ENCODE measurements around the gene ODF2. TPM values are rescaled to one million over a fixed set of nuclear protein-coding genes. Genes with fewer than 3 reads are reported as not detected.
A peak's percentile ranks its signal among the peaks of the same experiment; 100 is the strongest.

The ODF2 gene
- total RNA-seq, 1 donor from 2014 or later, result 45.0 TPM

GRCh38 chr9:128416014-128416413, 39.8 kb upstream of the ODF2 start:
- no peaks in the 10 kb centered on the region for H3K36me3 Mint-ChIP-seq (ENCODE audit: insufficient read depth)
- peaks cover 17% of the 10 kb centered on the region for H3K4me1 Mint-ChIP-seq (ENCODE audit: low read depth)
- H3K4me3 Mint-ChIP-seq (ENCODE audit: low read depth), result peak overlapping the region; percentile 40
- DNase-seq (ENCODE audit: low spot score, unreplicated experiment), result no peak
- peak overlapping the region; percentile 58 for H3K27ac Mint-ChIP-seq
- peaks cover 38% of the 10 kb centered on the region for H3K27me3 Mint-ChIP-seq
- H3K9me3 Mint-ChIP-seq (ENCODE audit: low read depth), result no peaks in the 10 kb centered on the region
- TF ChIP-seq CTCF (IDR thresholded peaks at IDR 0.05; ENCODE audit: unreplicated experiment), result no peak

GRCh38 chr9:128416432-128417019, 39.3 kb upstream of the ODF2 start:
- DNase-seq (ENCODE audit: low spot score, unreplicated experiment), result no peak
- Mint-ChIP-seq H3K9me3 (ENCODE audit: low read depth) (no peaks in the 10 kb centered on the region), H3K27ac (peak overlapping the region; percentile 58), H3K4me3 (ENCODE audit: low read depth) (no peak overlapping the region), H3K4me1 (ENCODE audit: low read depth) (peaks cover 17% of the 10 kb centered on the region), H3K27me3 (peaks cover 33% of the 10 kb centered on the region), H3K36me3 (ENCODE audit: insufficient read depth) (no peaks in the 10 kb centered on the region)
- TF ChIP-seq CTCF (IDR thresholded peaks at IDR 0.05; ENCODE audit: unreplicated experiment), result no peak

GRCh38 chr9:128419061-128419925, 36.5 kb upstream of the ODF2 start:
- no peak for TF ChIP-seq CTCF (IDR thresholded peaks at IDR 0.05; ENCODE audit: unreplicated experiment)
- Mint-ChIP-seq H3K4me3 (ENCODE audit: low read depth) (peak overlapping the region; percentile 67), H3K27ac (no peak overlapping the region), H3K9me3 (ENCODE audit: low read depth) (no peaks in the 10 kb centered on the region), H3K4me1 (ENCODE audit: low read depth) (peaks cover 17% of the 10 kb centered on the region), H3K27me3 (peaks cover 22% of the 10 kb centered on the region), H3K36me3 (ENCODE audit: insufficient read depth) (no peaks in the 10 kb centered on the region)
- no peak for DNase-seq (ENCODE audit: low spot score, unreplicated experiment)

- H3K27ac Mint-ChIP-seq, result no peak overlapping the region
- DNase-seq (ENCODE audit: low spot score, unreplicated experiment), result peak; percentile 70
- peak; percentile 91 for TF ChIP-seq CTCF (IDR thresholded peaks at IDR 0.05; ENCODE audit: unreplicated experiment)
- peak overlapping the region; percentile 67 for H3K4me3 Mint-ChIP-seq (ENCODE audit: low read depth)
- peaks cover 17% of the 10 kb centered on the region for H3K27me3 Mint-ChIP-seq
- H3K36me3 Mint-ChIP-seq (ENCODE audit: insufficient read depth), result no peaks in the 10 kb centered on the region
- H3K9me3 Mint-ChIP-seq (ENCODE audit: low read depth), result no peaks in the 10 kb centered on the region
- H3K4me1 Mint-ChIP-seq (ENCODE audit: low read depth), result peaks cover 13% of the 10 kb centered on the region
Observed at GRCh38 chr9:128420060-128420650, 35.7 kb upstream of the ODF2 start.

- Mint-ChIP-seq H3K9me3 (ENCODE audit: low read depth) (no peaks in the 10 kb centered on the region), H3K27ac (no peak within 1 kb of the TSS), H3K4me1 (ENCODE audit: low read depth) (peaks cover 8% of the 10 kb centered on the region), H3K27me3 (peaks cover 17% of the 10 kb centered on the region), H3K4me3 (ENCODE audit: low read depth) (peak within 1 kb of the TSS; percentile 69), H3K36me3 (ENCODE audit: insufficient read depth) (no peaks in the 10 kb centered on the region)
- peak; percentile 61 for DNase-seq (ENCODE audit: low spot score, unreplicated experiment)
- peak; percentile 49 for TF ChIP-seq CTCF (IDR thresholded peaks at IDR 0.05; ENCODE audit: unreplicated experiment)
Observed at GRCh38 chr9:128420651-128421481, 34.9 kb upstream of the ODF2 start, which contains the start of gene CERCAM. Gene CERCAM (plus strand): TSS chr9:128420857. CDS start chr9:128420878, 21 bp downstream.

Data from progenitor cell of endocrine pancreas (in vitro differentiated cells).